SU-DHL-6 (cell line): ENCODE results near the gene HSD17B14.

Source experiments
- EZH2phosphoT487 ChIP-seq: fragments of 200-600 bp; sonication (generic), shearing (Covaris generic); conservative IDR thresholded peaks from 2 replicates; pipeline ENCODE4 v1.6.1; 2018; ENCODE audit warnings: mild to moderate bottlenecking, antibody characterized with exemption, low read length, moderate library complexity, mixed read lengths
- TF ChIP-seq, protein P1 (sequence below): fragments of 200-600 bp; sonication (generic); IDR thresholded peaks from one replicate; pipeline ENCODE4 v1.5.1; 2017; ENCODE audit warnings: antibody characterized with exemption, mild to moderate bottlenecking, low read length, moderate library complexity; ENCODE audit not compliant: insufficient read depth, poor library complexity, severe bottlenecking

DNA sequence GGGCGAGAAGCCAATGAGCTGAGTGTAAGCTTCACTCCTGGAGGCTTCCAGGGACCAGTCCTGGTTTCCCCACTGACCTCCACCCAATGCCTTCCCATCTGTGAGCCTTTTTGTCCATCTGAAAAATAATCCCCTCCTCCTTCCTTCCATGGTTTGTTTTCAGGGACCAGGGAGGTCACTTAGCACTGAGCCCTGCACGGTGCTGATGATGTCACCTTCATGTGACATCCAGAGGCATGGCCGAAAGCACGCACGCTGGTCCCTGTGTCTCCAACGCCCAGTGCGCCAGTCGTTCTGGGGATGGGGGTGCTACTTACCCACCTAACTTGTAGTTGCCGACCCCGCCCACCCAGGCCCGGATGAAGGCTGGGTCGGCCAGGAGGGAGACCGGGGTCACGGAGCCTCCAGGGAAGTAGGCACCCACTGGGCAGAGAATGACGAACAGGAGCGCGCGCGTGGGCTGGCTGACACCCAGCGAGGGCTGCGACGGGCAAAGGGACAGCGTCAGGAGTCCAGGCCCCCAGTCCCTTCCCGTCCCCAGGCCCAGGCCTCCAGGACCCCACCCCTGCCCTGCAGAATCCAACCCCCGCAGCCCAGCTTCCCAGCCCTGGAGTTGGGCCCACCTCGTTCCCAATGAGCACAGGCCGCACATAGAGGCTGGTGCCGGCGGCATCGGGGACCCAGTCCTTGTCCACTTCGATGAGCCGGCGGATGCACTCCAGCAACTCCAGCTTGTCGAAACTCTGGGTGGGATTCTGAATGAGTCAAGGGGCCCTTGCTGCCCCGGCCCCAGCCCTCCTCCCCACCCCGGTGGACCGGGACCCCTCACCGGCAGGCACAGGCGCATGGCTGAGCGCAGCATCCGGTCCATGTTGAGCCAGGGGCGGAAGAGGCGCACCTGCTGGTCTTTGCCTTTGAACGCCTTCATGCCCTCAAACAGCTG is 36.7 kb downstream of the HSD17B14 start:
- TF ChIP-seq, protein P1, sequence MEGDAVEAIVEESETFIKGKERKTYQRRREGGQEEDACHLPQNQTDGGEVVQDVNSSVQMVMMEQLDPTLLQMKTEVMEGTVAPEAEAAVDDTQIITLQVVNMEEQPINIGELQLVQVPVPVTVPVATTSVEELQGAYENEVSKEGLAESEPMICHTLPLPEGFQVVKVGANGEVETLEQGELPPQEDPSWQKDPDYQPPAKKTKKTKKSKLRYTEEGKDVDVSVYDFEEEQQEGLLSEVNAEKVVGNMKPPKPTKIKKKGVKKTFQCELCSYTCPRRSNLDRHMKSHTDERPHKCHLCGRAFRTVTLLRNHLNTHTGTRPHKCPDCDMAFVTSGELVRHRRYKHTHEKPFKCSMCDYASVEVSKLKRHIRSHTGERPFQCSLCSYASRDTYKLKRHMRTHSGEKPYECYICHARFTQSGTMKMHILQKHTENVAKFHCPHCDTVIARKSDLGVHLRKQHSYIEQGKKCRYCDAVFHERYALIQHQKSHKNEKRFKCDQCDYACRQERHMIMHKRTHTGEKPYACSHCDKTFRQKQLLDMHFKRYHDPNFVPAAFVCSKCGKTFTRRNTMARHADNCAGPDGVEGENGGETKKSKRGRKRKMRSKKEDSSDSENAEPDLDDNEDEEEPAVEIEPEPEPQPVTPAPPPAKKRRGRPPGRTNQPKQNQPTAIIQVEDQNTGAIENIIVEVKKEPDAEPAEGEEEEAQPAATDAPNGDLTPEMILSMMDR = no peak
- no peak for TF ChIP-seq EZH2phosphoT487
